HEK293 (cell line): ENCODE results near the gene CCDC190.

Experiments
- CTCF ChIA-PET: fragments of 350-600 bp; formaldehyde crosslinking; extraction: SDS; loops from one replicate; lab custom pipeline; 2021; ENCODE audit warnings: antibody characterized with exemption; lab: Yijun Ruan, JAX
- POLR2A ChIA-PET: fragments of 300-600 bp; formaldehyde crosslinking; extraction: SDS; loops from one replicate; lab custom pipeline; 2020; ENCODE audit warnings: antibody characterized with exemption, inconsistent platforms; lab: Yijun Ruan, JAX
- H3K27ac ChIP-seq: fragments of 200-500 bp; sonication (Bioruptor generic); 2 replicates; pipeline ENCODE4 v1.5.1; 2014; ENCODE audit warnings: low read depth, low read length, control low read depth, inconsistent platforms; ENCODE audit errors: extremely low read depth
- H3K36me3 ChIP-seq, 2 experiments: fragments of 200-500 bp in 1 of 2; sonication (Bioruptor generic) in 1 of 2; 1 replicate in 1 of 2; 2 replicates in 1 of 2; pipeline ENCODE4 v1.5.1; 2014 to 2017; ENCODE audit warnings: inconsistent platforms in 2 of 2, low read length in 2 of 2; ENCODE audit not compliant: control insufficient read depth in 2 of 2, insufficient read depth in 1 of 2
- H3K4me1 ChIP-seq: fragments of 200-500 bp; sonication (Bioruptor generic); 2 replicates; pipeline ENCODE4 v1.5.1; 2014; ENCODE audit warnings: mild to moderate bottlenecking, low read length, inconsistent platforms; ENCODE audit not compliant: control insufficient read depth, insufficient read depth
- H3K4me3 ChIP-seq: 2 replicates; pipeline ENCODE4 v1.5.1; 2011; ENCODE audit warnings: low read depth, mild to moderate bottlenecking, control low read depth, low read length, moderate library complexity
- H3K9me3 ChIP-seq: fragments of 200-500 bp; sonication (Bioruptor generic); 2 replicates; pipeline ENCODE4 v1.5.1; 2014; ENCODE audit warnings: low read depth, low read length, inconsistent platforms; ENCODE audit not compliant: control insufficient read depth, insufficient read depth
- GLI4 ChIP-seq: fragments of 450-650 bp; formaldehyde crosslinking; IDR thresholded peaks from 2 replicates; pipeline ENCODE4 v1.5.1; 2016; ENCODE audit warnings: missing biosample characterization, missing genetic modification characterization
- HOXD13 ChIP-seq: sonication (generic); formaldehyde crosslinking; IDR thresholded peaks from 2 replicates; pipeline ENCODE4 v1.8.0; 2022; ENCODE audit warnings: missing genetic modification reagents, borderline replicate concordance
- KLF10 ChIP-seq: fragments of 450-650 bp; IDR thresholded peaks from 2 replicates; pipeline ENCODE4 v1.5.1; 2018; ENCODE audit warnings: missing biosample characterization, mild to moderate bottlenecking, missing genetic modification characterization
- KLF8 ChIP-seq: fragments of 450-650 bp; formaldehyde crosslinking; IDR thresholded peaks from 2 replicates; pipeline ENCODE4 v1.5.1; 2016; ENCODE audit warnings: missing biosample characterization, missing genetic modification characterization
- PRDM1 ChIP-seq: fragments of 450-650 bp; formaldehyde crosslinking; IDR thresholded peaks from 2 replicates; pipeline ENCODE4; 2016; ENCODE audit warnings: missing biosample characterization, missing genetic modification characterization
- RBAK ChIP-seq: fragments of 450-650 bp; formaldehyde crosslinking; IDR thresholded peaks from 2 replicates; pipeline ENCODE4 v1.5.1; 2016; ENCODE audit warnings: missing biosample characterization, missing genetic modification characterization
- SCRT1 ChIP-seq: fragments of 450-650 bp; formaldehyde crosslinking; IDR thresholded peaks from 2 replicates; pipeline ENCODE4 v1.5.1; 2016; ENCODE audit warnings: missing biosample characterization, missing genetic modification characterization, borderline replicate concordance
- TCF7L2 ChIP-seq: IDR thresholded peaks from 2 replicates; pipeline ENCODE4 v1.6.1; 2011; ENCODE audit warnings: low read depth, mild to moderate bottlenecking, inconsistent platforms, low read length, moderate library complexity, borderline replicate concordance
- YY1 ChIP-seq: fragments of 450-650 bp; formaldehyde crosslinking; IDR thresholded peaks from 2 replicates; pipeline ENCODE4 v1.5.1; 2018; ENCODE audit warnings: missing biosample characterization, missing genetic modification characterization
- ZFHX2 ChIP-seq: fragments of 450-650 bp; formaldehyde crosslinking; conservative IDR thresholded peaks from 2 replicates; pipeline ENCODE4 v1.5.1; 2016; ENCODE audit warnings: missing biosample characterization, missing genetic modification characterization
- ZIC2 ChIP-seq: fragments of 450-650 bp; formaldehyde crosslinking; IDR thresholded peaks from 2 replicates; pipeline ENCODE4 v1.5.1; 2016; ENCODE audit warnings: missing biosample characterization, missing genetic modification characterization
- ZNF174 ChIP-seq: fragments of 450-650 bp; formaldehyde crosslinking; IDR thresholded peaks from 2 replicates; pipeline ENCODE4 v1.5.0; 2017; ENCODE audit warnings: missing biosample characterization, mild to moderate bottlenecking, missing genetic modification characterization
- ZNF184 ChIP-seq: fragments of 450-650 bp; IDR thresholded peaks from 2 replicates; pipeline ENCODE4 v1.5.1; 2018; ENCODE audit warnings: missing biosample characterization, mild to moderate bottlenecking, missing genetic modification characterization
- ZNF292 ChIP-seq: fragments of 450-650 bp; formaldehyde crosslinking; IDR thresholded peaks from 2 replicates; pipeline ENCODE4 v1.5.1; 2016; ENCODE audit warnings: low read depth, missing biosample characterization, missing genetic modification characterization, borderline replicate concordance
- ZNF394 ChIP-seq: fragments of 450-650 bp; formaldehyde crosslinking; IDR thresholded peaks from 2 replicates; pipeline ENCODE4 v1.5.1; 2016; ENCODE audit warnings: missing biosample characterization, missing genetic modification characterization, mild to moderate bottlenecking, moderate library complexity, borderline replicate concordance
- ZNF433 ChIP-seq: fragments of 450-650 bp; formaldehyde crosslinking; IDR thresholded peaks from 2 replicates; pipeline ENCODE4 v1.5.1; 2016; ENCODE audit warnings: missing biosample characterization, missing genetic modification characterization, low read depth
- ZNF510 ChIP-seq: fragments of 450-650 bp; formaldehyde crosslinking; IDR thresholded peaks from 2 replicates; pipeline ENCODE4 v1.5.1; 2018; ENCODE audit warnings: mild to moderate bottlenecking, missing genetic modification characterization, missing biosample characterization; ENCODE audit not compliant: insufficient replicate concordance
- ZNF514 ChIP-seq: fragments of 450-650 bp; formaldehyde crosslinking; IDR thresholded peaks from 2 replicates; pipeline ENCODE4 v1.5.1; 2016; ENCODE audit warnings: missing biosample characterization, missing genetic modification characterization
- TF ChIP-seq, protein P1 (sequence below): fragments of 450-650 bp; formaldehyde crosslinking; IDR thresholded peaks from 2 replicates; pipeline ENCODE4 v1.5.1; 2016; ENCODE audit warnings: missing biosample characterization, missing genetic modification characterization
- TF ChIP-seq, protein P2 (sequence below): fragments of 450-650 bp; formaldehyde crosslinking; IDR thresholded peaks from 2 replicates; pipeline ENCODE4 v1.5.1; 2016; ENCODE audit warnings: missing biosample characterization, missing genetic modification characterization
- TF ChIP-seq, protein P3 (sequence below): fragments of 450-650 bp; formaldehyde crosslinking; IDR thresholded peaks from 2 replicates; pipeline ENCODE4 v1.5.1; 2016; ENCODE audit warnings: missing biosample characterization, missing genetic modification characterization
- TF ChIP-seq, protein P4 (sequence below): fragments of 450-650 bp; formaldehyde crosslinking; IDR thresholded peaks from 2 replicates; pipeline ENCODE4; 2016; ENCODE audit warnings: missing biosample characterization, missing genetic modification characterization

Gene CCDC190

DNA sequence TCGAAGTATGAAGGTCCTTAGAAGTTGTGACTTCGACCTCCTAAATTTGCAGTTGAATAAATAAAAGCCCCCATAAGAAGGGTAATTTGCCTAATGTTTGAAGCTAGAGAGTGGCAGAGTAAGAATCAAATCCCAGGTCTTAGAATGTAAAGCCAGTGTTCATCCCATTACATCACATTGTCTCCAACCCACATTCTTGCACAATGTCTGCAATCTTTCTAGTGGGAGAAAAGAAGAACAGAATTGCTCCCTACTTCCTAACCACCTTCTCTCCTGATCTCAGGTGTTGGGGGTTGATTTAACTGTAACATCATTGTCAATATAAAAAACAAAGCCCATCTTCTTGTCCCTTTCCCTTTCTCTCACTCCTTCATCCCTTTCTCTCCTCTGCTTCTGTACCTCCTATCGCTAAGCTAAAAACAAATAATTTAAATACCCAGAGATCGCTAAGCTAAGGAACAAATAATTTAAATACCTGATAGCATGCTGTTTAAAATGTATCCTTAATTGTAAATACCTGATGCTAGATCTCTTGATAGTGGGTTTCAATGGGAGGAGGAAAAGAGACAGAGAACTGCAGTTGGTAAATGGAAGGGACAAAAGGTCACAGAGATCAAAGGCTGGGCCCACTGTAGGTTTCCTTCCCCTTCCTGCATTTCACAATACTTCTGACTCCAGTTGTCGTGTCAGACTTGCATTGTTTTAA, 32.1 kb upstream of the CCDC190 start:
- CTCF ChIA-PET: interaction anchor here (0.6 to 0.9 kb wide), 2 partner anchors 12 to 283 kb away, joined by 4 read pairs; no protein-coding TSS in a partner anchor
- Histone ChIP-seq H3K4me3 (no peak overlapping the region), H3K36me3 (no peaks in the 10 kb centered on the region), H3K27ac (no peak overlapping the region), H3K4me1 (0 out of 2 replicates have a peak, but pooled peaks cover 3% of the 10 kb centered on the region), H3K9me3 (no peaks in the 10 kb centered on the region)
- POLR2A ChIA-PET: no interaction called here
- no peak for TF ChIP-seq KLF8 (tag by site-specific recombination)
- peak; percentile 72 for TF ChIP-seq TCF7L2
- TF ChIP-seq, protein P1, sequence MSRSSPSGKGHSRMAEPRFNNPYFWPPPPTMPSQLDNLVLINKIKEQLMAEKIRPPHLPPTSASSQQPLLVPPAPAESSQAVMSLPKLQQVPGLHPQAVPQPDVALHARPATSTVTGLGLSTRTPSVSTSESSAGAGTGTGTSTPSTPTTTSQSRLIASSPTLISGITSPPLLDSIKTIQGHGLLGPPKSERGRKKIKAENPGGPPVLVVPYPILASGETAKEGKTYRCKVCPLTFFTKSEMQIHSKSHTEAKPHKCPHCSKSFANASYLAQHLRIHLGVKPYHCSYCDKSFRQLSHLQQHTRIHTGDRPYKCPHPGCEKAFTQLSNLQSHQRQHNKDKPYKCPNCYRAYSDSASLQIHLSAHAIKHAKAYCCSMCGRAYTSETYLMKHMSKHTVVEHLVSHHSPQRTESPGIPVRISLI (tag by site-specific recombination): no peak
- no peak for TF ChIP-seq GLI4 (tag by site-specific recombination)
- TF ChIP-seq ZNF510 (tag by site-specific recombination): no peak
- TF ChIP-seq ZNF514: no peak
- no peak for TF ChIP-seq HOXD13 (CRISPR knock-in tag)
- TF ChIP-seq ZNF433 (tag by site-specific recombination): no peak

DNA sequence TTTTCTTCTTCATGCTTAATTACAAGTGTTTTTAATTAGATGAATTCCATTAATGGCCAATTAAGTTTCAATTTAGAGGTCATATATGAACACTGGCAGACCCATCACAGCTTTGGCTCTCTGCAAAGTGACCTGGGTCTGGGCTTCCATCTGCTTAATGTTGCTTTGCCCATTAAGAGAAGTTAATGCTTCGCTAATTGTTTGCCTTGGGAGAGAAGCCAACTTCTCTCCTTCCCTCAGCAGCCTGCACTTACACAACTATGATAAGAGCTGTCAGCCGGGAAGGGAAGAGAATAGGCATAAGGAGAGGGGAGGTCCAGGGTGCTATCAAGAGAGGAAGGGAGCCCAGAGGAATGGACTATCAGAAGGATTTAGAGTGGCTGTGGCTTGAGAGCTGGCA, 29.0 kb upstream of the CCDC190 start:
- 0 out of 2 replicates have a peak, but pooled peaks cover 3% of the 10 kb centered on the region for H3K4me1 ChIP-seq
- no peak overlapping the region for H3K27ac ChIP-seq
- H3K36me3 ChIP-seq: no peaks in the 10 kb centered on the region
- POLR2A ChIA-PET: no interaction called here
- CTCF ChIA-PET: interaction anchor here (1.0 kb wide), 1 partner anchor 11 kb away, joined by 6 read pairs; no protein-coding TSS in a partner anchor
- H3K4me3 ChIP-seq: no peak overlapping the region
- H3K9me3 ChIP-seq: no peaks in the 10 kb centered on the region
- TF ChIP-seq YY1 (no peak), ZNF184 (tag by site-specific recombination) (no peak), PRDM1 (no peak)
- TF ChIP-seq, protein P1 (tag by site-specific recombination): no peak
- TF ChIP-seq, all 188 proteins: peak for 0

DNA sequence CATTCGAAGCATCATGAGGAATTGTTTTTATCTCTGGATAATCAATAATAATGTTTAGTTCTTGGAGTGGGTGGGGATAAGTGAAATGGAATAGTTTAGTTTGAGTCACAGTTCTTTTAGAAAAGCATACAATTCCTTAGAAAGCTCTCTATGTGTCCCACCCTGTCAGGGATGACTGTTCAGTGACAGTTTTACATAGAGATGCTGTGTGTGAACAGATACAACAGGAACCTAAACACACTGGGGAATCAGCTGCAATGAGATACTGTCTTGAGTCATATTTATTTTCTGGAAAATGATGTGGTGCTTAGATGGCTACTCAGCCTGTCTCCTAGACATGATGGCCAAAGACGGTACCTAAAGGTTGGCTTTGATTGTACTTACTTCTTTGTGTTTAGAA, 25.7 kb upstream of the CCDC190 start:
- Histone ChIP-seq H3K9me3 (no peaks in the 10 kb centered on the region), H3K36me3 (no peaks in the 10 kb centered on the region), H3K4me1 (no peaks in the 10 kb centered on the region), H3K4me3 (no peak overlapping the region), H3K27ac (no peak overlapping the region)
- ChIA-PET CTCF (interaction anchor here (0.6 to 2.3 kb wide), 5 partner anchors 8 to 429 kb away, joined by 3 to 9 read pairs (median 5); partner anchors contain the start of gene RGS4), POLR2A (no interaction called here)
- TF ChIP-seq, protein P2, sequence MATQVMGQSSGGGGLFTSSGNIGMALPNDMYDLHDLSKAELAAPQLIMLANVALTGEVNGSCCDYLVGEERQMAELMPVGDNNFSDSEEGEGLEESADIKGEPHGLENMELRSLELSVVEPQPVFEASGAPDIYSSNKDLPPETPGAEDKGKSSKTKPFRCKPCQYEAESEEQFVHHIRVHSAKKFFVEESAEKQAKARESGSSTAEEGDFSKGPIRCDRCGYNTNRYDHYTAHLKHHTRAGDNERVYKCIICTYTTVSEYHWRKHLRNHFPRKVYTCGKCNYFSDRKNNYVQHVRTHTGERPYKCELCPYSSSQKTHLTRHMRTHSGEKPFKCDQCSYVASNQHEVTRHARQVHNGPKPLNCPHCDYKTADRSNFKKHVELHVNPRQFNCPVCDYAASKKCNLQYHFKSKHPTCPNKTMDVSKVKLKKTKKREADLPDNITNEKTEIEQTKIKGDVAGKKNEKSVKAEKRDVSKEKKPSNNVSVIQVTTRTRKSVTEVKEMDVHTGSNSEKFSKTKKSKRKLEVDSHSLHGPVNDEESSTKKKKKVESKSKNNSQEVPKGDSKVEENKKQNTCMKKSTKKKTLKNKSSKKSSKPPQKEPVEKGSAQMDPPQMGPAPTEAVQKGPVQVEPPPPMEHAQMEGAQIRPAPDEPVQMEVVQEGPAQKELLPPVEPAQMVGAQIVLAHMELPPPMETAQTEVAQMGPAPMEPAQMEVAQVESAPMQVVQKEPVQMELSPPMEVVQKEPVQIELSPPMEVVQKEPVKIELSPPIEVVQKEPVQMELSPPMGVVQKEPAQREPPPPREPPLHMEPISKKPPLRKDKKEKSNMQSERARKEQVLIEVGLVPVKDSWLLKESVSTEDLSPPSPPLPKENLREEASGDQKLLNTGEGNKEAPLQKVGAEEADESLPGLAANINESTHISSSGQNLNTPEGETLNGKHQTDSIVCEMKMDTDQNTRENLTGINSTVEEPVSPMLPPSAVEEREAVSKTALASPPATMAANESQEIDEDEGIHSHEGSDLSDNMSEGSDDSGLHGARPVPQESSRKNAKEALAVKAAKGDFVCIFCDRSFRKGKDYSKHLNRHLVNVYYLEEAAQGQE: no peak
- no peak for TF ChIP-seq KLF10 (tag by site-specific recombination)
- no peak for TF ChIP-seq ZFHX2 (tag by site-specific recombination)
- no peak for TF ChIP-seq ZNF292
- TF ChIP-seq, protein P3, sequence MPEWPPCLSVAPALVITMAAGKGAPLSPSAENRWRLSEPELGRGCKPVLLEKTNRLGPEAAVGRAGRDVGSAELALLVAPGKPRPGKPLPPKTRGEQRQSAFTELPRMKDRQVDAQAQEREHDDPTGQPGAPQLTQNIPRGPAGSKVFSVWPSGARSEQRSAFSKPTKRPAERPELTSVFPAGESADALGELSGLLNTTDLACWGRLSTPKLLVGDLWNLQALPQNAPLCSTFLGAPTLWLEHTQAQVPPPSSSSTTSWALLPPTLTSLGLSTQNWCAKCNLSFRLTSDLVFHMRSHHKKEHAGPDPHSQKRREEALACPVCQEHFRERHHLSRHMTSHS (tag by site-specific recombination): no peak
- no peak for TF ChIP-seq ZNF394 (tag by site-specific recombination)
- no peak for TF ChIP-seq ZNF174 (tag by site-specific recombination)
- TF ChIP-seq, protein P4, sequence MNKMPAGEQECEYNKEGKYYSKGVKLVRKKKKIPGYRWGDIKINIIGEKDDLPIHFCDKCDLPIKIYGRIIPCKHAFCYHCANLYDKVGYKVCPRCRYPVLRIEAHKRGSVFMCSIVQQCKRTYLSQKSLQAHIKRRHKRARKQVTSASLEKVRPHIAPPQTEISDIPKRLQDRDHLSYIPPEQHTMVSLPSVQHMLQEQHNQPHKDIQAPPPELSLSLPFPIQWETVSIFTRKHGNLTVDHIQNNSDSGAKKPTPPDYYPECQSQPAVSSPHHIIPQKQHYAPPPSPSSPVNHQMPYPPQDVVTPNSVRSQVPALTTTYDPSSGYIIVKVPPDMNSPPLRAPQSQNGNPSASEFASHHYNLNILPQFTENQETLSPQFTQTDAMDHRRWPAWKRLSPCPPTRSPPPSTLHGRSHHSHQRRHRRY (tag by site-specific recombination): no peak
- TF ChIP-seq ZIC2 (tag by site-specific recombination): no peak
- no peak for TF ChIP-seq RBAK
- no peak for TF ChIP-seq SCRT1 (tag by site-specific recombination)
